GM12873 (cell line): ENCODE results near the gene MYO6.

ENCODE experiments used
- TF ChIP-seq, protein P1 (sequence below): IDR thresholded peaks from 2 replicates; pipeline ENCODE4 v1.5.1; 2012; ENCODE audit warnings: low read depth, mild to moderate bottlenecking, moderate library complexity, low read length, control low read depth; ENCODE audit not compliant: insufficient read depth; ENCODE audit errors: missing control alignments

MYO6 gene

DNA sequence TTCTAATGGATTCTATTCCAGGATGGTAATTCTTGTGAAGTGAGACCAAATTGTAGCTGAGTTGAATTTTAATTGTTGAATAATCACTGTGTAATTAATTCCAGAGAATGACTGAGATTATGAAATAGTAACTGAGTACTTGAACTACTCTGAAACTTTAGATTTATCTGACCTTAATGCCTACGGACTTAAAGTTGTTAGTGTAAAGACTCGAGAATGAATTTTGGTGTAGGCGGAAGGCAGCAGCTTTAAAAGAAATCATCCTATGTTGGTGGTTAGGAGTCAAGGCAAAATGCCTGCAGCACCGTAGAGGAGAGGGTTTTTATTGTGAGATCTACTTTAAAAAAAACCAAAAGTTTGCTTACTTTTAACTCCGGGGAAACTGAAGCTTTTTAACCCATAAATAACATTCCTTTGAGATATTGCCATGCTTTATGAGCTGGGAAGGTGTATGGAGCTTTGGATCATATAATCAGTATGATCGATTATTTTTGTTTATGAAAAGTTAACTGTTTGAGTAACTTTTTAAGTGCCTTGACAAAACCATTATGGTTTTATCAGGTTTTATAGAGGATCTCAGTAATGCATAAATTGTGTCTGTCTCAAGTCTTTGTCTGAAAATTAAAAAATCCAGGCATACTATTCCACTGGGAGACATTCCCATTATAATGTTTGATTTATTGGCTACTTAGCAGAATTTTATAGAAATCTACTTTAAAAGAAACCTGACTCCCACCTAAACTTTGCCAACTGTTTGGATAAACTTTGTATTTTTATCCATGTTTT, 46.1 kb downstream of the MYO6 start:
- TF ChIP-seq, protein P1, sequence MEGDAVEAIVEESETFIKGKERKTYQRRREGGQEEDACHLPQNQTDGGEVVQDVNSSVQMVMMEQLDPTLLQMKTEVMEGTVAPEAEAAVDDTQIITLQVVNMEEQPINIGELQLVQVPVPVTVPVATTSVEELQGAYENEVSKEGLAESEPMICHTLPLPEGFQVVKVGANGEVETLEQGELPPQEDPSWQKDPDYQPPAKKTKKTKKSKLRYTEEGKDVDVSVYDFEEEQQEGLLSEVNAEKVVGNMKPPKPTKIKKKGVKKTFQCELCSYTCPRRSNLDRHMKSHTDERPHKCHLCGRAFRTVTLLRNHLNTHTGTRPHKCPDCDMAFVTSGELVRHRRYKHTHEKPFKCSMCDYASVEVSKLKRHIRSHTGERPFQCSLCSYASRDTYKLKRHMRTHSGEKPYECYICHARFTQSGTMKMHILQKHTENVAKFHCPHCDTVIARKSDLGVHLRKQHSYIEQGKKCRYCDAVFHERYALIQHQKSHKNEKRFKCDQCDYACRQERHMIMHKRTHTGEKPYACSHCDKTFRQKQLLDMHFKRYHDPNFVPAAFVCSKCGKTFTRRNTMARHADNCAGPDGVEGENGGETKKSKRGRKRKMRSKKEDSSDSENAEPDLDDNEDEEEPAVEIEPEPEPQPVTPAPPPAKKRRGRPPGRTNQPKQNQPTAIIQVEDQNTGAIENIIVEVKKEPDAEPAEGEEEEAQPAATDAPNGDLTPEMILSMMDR: no peak

GRCh38 chr6:75796723-75797122, 47.7 kb downstream of the MYO6 start:
- TF ChIP-seq, protein P1: no peak

DNA sequence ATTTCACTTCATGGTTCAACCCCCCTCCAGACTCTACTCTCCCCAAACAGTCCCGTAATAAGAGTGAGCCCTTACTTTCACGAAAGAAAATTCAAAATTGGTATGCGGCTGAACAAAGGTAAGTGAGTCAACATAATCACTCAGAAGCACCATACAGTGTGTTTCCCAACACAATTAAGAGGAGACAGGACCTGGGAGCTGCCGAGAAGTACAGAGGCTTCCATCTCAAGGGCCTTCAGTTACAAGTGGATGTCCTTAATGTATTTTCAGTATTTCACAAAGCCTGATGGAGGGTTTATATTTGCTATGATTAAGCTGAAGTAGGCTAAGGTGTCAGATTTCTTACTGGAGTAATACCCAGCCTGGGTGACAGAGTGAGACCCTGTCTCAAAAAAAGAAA, 51.1 kb downstream of the MYO6 start:
- TF ChIP-seq, protein P1: no peak

- TF ChIP-seq, protein P1: no peak
These were observed 51.9 kb downstream of the MYO6 start for GRCh38 chr6:75800708-75801505.

- TF ChIP-seq, protein P1: no peak
These were observed 53.3 kb downstream of the MYO6 start for GRCh38 chr6:75802366-75802765.

- TF ChIP-seq, protein P1: no peak
These were observed 59.5 kb downstream of the MYO6 start for GRCh38 chr6:75808507-75808906.

DNA sequence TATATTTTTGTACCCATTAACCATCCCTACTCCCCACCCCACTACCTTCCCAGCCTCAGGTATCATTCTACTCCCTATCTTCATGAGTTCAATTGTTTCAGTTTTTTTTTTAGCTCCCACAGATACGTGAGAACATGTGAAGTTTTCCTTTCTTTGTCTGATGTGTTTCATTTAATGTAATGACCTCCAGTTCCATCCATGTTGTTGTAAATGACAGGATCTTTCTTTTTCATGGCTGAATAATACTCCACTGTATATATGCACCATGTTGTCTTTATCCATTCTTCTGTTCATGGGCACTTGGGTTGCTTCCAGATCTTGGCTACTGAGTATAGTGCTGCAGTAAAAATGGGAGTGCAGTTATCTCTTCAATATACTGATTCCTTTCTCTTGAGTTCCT, 63.5 kb downstream of the MYO6 start:
- TF ChIP-seq, protein P1: no peak
